ENCODE results near the gene PSME4. TPM values are rescaled to one million over a fixed set of nuclear protein-coding genes. Genes with fewer than 3 reads are reported as not detected.

The PSME4 gene
- total and polyA plus RNA-seq, 3 donors from 2014 or later: 104 to 144 (median 142) TPM

- no peaks in the 10 kb centered on the region for H3K27me3 ChIP-seq
- TF ChIP-seq, protein P1, sequence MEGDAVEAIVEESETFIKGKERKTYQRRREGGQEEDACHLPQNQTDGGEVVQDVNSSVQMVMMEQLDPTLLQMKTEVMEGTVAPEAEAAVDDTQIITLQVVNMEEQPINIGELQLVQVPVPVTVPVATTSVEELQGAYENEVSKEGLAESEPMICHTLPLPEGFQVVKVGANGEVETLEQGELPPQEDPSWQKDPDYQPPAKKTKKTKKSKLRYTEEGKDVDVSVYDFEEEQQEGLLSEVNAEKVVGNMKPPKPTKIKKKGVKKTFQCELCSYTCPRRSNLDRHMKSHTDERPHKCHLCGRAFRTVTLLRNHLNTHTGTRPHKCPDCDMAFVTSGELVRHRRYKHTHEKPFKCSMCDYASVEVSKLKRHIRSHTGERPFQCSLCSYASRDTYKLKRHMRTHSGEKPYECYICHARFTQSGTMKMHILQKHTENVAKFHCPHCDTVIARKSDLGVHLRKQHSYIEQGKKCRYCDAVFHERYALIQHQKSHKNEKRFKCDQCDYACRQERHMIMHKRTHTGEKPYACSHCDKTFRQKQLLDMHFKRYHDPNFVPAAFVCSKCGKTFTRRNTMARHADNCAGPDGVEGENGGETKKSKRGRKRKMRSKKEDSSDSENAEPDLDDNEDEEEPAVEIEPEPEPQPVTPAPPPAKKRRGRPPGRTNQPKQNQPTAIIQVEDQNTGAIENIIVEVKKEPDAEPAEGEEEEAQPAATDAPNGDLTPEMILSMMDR (IDR thresholded peaks at IDR 0.05): no peak
- no peak for TF ChIP-seq POLR2A (IDR thresholded peaks at IDR 0.05)
- H3K9me3 ChIP-seq: no peaks in the 10 kb centered on the region
- no peaks in the 10 kb centered on the region for H3K36me3 ChIP-seq (ENCODE audit: low read depth, missing control alignments)
- H3K4me1 ChIP-seq: no peaks in the 10 kb centered on the region
- intact Hi-C loops (cut with DNase I; ENCODE audit: low total_unique reads): no loop called here
- WGBS, 2 donors: 84% methylated on average over 3 of the region's 3 CpGs
- H3K4me3 ChIP-seq: no peak overlapping the region
- no peak overlapping the region for H3K27ac ChIP-seq
- DNase-seq: no peak
These were observed 69.6 kb downstream of the PSME4 start for GRCh38 chr2:53901192-53901591.

GRCh38 chr2:53896864-53897263, 73.9 kb downstream of the PSME4 start:
- no peaks in the 10 kb centered on the region for H3K4me1 ChIP-seq
- intact Hi-C loops (cut with DNase I; ENCODE audit: low total_unique reads): no loop called here
- H3K27me3 ChIP-seq: no peaks in the 10 kb centered on the region
- TF ChIP-seq POLR2A (IDR thresholded peaks at IDR 0.05): no peak
- TF ChIP-seq, protein P1 (IDR thresholded peaks at IDR 0.05): no peak
- no peak overlapping the region for H3K4me3 ChIP-seq
- H3K27ac ChIP-seq: no peak overlapping the region
- WGBS, 2 donors: 80% methylated on average over 3 of the region's 3 CpGs
- no peaks in the 10 kb centered on the region for H3K36me3 ChIP-seq (ENCODE audit: low read depth, missing control alignments)
- H3K9me3 ChIP-seq: no peaks in the 10 kb centered on the region
- no peak for DNase-seq

- no peak overlapping the region for H3K4me3 ChIP-seq
- no peaks in the 10 kb centered on the region for H3K4me1 ChIP-seq
- no peak for TF ChIP-seq POLR2A (IDR thresholded peaks at IDR 0.05)
- TF ChIP-seq, protein P1 (IDR thresholded peaks at IDR 0.05): no peak
- no peaks in the 10 kb centered on the region for H3K36me3 ChIP-seq (ENCODE audit: low read depth, missing control alignments)
- intact Hi-C loops (cut with DNase I; ENCODE audit: low total_unique reads): no loop called here
- H3K9me3 ChIP-seq: no peaks in the 10 kb centered on the region
- H3K27ac ChIP-seq: no peak overlapping the region
- DNase-seq: no peak
- 83 to 89% methylated on average over 5 of the region's 5 CpGs for WGBS, 2 donors
- H3K27me3 ChIP-seq: no peaks in the 10 kb centered on the region
These were observed 84.2 kb downstream of the PSME4 start for GRCh38 chr2:53886406-53887280.

- TF ChIP-seq, protein P1 (IDR thresholded peaks at IDR 0.05): no peak
- TF ChIP-seq POLR2A (IDR thresholded peaks at IDR 0.05): no peak
- H3K9me3 ChIP-seq: no peaks in the 10 kb centered on the region
- H3K27ac ChIP-seq: no peak overlapping the region
- DNase-seq: no peak
- H3K4me3 ChIP-seq: no peak overlapping the region
- H3K27me3 ChIP-seq: no peaks in the 10 kb centered on the region
- H3K4me1 ChIP-seq: no peaks in the 10 kb centered on the region
- intact Hi-C loops (cut with DNase I; ENCODE audit: low total_unique reads): no loop called here
- H3K36me3 ChIP-seq (ENCODE audit: low read depth, missing control alignments): no peaks in the 10 kb centered on the region
- 88 to 95% methylated on average over 1 of the region's 1 CpG for WGBS, 2 donors
These were observed 85.9 kb downstream of the PSME4 start for GRCh38 chr2:53884883-53885282.

DNA sequence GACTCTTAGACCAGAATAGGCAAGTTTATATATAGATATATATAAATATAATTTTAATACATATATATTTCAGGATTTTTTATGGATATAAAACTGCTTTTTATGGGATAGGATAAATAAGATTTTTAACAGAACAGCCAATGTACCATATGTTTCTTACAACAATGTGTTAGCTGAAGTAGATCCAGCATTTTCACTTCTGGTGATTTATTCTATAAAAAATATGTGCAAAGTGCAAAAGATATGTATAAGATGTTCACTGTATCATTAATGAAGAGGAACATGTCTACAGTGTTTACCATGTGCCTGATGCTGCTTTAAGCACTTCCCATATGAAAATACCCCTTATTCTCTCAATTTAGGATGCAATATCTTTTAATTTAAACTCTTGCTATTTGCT, 88.8 kb downstream of the PSME4 start:
- no peak for TF ChIP-seq POLR2A (IDR thresholded peaks at IDR 0.05)
- TF ChIP-seq, protein P1 (IDR thresholded peaks at IDR 0.05): no peak
- Histone ChIP-seq H3K27me3 (no peaks in the 10 kb centered on the region), H3K9me3 (no peaks in the 10 kb centered on the region), H3K4me3 (no peak overlapping the region), H3K4me1 (no peaks in the 10 kb centered on the region), H3K36me3 (ENCODE audit: low read depth, missing control alignments) (no peaks in the 10 kb centered on the region), H3K27ac (no peak overlapping the region)
- DNase-seq: no peak
- intact Hi-C loops (cut with DNase I; ENCODE audit: low total_unique reads): no loop called here

Data from testis (tissue), 3 donors.